Activated CD4-positive, alpha-beta T cell treated with anti-CD3 and anti-CD28 coated beads, Interleukin-10, Interleukin-2, amounts not matched to agents 100 ng/mL and 50 ng/mL, durations not matched to agents 16 hours and 8 hours (primary cell): ENCODE measurements around the gene HOMER2.
"Not testable (repeated sequence)": the region's sequence is repeated elsewhere in the genome, so short reads cannot be mapped to it uniquely, and the experiment has no call there.

Experiments used
- DNase-seq: peaks from one replicate; pipeline ENCODE4 v3.0.0-alpha.2; 2020

HOMER2 gene

DNA sequence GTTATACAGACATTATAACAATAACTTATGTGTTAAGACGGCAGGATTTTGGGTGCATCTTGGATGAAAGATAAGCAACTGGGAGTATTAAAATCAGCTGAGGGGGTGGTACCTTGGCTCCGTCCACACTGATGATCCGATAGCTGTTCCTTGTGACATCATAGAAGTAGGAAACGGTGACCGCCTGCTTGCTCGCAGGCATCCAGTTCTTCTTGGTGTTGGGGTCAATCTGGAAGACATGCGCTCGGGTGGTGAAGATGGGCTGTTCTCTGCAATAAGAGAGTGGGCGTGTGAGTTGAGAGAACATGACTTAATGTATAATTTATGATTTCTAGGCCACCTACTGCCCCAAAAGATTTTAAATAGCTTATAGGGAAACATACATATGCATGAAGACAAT is 59.9 kb downstream of the HOMER2 start:
- no peak for DNase-seq

DNA sequence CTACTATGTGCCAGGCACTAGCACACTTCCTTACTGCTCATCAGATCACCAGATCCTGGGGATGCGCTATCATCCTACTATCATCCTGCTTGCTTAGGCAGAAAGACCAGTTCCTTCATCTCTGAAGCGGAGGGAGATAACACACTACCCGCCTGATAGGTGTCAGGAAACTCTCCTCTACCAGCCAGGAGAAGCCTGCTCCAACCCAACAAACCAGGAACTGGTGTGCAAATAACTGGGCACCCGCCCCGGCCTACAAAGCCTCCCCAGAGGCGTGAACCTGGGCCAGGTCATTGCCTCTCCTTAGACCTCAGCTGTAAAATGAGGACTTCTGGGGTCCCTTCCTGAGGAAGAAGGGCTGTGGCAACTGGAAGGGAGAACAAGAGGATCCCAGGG is 61.5 kb downstream of the HOMER2 start:
- DNase-seq = no peak

GRCh38 chr15:82890338-82890994 is 62.1 kb downstream of the HOMER2 start:
- no peak for DNase-seq

DNA sequence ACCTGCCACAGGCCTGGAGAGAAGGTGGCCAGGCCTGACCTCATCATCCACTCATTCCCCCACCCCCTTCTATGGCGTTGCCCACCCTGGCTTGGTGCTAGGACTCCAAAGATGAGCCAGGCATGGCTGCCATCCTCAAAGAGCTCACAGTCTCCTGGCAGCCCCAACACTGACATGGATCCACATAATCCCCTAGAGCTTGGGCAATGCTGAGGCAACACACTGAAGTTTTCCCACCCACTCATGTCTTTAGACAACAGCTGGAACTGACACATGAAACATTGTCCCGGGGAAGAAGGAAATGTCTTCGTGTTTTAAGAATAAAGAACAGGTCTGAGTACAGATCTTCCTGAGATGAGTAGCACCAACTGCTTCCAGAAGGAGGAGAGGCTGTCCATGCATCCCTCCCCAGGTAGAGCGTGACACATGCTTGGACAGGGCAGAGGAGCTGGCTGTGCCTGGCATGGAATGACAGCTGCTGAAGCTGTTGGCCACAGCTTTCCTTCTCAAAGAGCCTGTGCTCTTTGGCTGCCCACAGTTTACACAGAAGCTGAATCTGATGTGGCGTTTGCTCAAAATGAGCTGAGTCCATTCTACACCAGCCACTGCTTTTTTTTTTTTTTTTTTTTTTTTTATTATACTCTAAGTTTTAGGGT is 70.1 kb downstream of the HOMER2 start:
- no peak for DNase-seq

DNA sequence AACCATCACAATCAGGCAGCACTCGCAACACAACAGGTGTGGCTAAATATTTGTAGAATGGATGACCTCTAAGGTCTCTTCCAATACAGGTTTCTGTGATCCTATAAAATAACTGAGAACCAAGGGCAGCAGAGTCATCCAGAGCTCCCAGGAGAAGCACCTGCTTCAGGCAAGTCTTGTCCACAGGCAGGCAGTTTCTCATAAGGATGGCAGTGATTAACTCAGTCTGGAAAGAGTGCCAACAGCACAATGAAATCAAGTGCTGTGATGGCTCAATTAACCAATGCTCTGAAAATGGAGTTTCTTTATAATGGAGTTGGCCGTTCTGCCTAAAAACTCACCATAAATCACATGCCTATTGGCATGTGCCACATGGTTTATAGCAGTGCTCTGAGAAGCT is 70.8 kb downstream of the HOMER2 start:
- no peak for DNase-seq

GRCh38 chr15:82880704-82881103 is 71.8 kb downstream of the HOMER2 start:
- no peak for DNase-seq

DNA sequence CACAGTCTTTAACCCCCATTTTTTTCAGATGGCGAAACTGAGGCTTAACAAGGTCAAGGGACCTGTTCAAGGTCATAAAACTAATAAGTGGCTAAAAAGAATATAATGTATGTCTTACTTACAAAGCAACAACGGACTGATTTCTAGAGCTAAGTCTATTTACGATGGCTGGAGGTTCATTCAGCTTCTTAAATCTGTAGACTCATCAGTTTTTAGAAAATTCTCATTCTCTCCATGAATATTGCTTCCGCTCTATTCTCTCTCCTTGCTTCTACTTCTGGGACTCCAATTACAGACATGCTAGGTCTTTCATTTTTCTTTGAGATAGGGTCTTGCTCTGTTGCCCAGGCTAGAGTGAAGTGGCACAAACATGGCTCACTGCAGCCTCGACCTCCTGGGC is 74.2 kb downstream of the HOMER2 start:
- no peak for DNase-seq

- no peak for DNase-seq
Measured at GRCh38 chr15:82877825-82878224, 74.7 kb downstream of the HOMER2 start.

DNA sequence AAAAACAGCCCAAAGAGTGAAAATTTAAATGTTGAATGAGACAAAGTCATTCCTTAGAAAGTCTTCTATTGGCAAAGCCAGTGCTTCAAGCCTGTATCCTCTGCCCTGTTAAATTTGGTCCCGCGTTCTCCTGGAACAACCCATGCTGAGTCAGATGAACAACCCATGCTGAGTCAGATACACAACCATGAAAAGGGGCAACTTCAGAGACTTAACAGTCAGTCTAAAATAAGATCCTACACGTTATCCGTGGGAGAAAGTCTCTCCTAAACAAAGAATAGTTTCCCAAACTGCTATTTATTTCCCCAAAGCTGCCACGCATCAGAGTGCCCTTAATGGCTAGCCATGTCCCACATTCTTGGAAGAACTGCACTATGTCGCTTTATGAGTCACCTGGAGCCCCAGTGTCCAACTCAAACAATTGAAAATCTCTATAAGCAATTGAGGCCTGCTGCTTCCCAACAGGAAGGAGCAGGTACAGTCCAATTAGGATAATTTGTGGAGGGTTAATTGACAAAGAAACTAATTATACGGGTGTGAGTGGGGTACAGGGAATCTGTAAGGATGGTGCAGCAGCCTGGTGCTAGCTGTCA is 77.0 kb downstream of the HOMER2 start:
- no peak for DNase-seq

DNA sequence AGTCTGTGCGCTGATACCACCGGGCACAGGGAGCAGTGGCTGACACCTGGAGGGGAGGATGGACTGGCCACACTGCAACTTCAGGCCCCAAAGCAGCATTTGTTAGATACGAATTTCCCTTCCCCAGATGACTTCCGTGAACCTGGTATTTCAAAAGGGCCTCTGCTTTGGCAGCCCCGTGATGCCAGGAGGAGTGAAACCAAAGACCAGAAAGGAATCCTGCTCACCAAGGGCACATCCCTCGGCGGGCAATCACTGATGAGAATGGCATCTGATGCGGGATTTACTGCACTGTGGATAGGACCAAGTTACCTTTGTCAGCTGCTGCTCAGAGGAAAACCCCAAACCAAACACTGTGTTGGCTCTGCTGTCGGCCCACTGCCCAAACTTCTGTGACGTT is 77.6 kb downstream of the HOMER2 start:
- no peak for DNase-seq

- DNase-seq = no peak
Measured at GRCh38 chr15:82874267-82874666, 78.3 kb downstream of the HOMER2 start.

DNA sequence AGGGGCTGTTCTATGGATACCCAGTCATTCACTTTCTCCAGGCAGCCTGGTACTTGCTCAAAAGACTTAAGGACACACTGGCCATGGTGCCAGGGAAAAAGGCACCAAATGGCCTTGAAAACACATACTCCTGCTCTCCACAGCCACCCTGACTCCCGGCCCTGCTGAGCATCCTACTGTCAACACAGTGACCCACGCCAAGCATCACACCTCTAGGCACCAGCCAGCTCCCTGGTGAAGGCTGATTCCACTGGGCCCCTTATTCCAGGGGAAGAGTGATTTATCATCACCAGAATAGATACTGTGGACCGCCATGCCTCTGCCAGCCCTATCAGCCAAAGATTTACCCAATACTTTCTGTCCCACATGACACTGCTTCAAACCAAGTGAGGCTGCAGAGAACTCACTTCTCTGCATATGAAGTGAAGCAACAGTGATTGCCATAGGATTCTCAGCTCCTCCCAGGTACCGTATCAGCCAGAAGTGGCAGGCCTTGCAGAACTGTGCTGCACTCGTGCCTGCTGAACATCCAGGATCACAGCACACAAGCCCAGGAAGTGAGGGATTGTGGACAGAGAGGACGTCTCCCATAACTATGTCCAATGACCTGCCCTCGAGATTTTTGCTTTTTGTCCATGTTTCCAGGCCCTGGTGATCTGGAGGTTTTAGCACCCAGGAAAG is 79.4 kb downstream of the HOMER2 start:
- DNase-seq = no peak

DNA sequence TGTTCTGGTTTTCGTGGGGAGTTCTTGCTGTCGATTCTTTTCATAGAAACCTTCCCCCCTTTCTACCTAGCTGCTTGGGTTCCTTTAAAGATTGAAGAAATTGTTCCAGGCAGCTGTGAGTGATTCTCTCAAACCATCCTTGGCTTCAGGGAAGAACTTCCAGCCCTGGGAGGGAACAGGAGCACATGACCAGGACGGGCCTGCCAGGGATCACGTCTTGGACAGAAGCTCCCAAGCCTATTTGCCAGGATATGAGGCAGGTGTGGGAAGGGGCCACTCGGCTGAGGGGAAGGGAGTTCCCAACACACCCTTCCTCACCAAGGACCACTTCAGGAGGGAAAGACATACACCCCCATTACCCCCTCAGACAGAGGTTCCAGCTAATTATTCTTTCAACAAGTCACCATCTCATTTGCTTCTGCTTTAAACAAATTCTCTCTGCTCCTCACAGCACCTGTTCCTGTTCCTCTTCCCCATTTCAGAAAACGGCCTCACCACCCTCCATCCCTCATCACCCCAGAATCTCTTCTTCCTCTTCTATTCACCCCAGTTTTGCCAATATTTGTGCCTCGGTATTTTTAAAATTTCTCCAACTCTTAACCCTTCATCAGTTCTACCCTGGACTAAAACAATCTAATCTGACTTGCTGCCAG is 80.6 kb downstream of the HOMER2 start:
- no peak for DNase-seq

DNA sequence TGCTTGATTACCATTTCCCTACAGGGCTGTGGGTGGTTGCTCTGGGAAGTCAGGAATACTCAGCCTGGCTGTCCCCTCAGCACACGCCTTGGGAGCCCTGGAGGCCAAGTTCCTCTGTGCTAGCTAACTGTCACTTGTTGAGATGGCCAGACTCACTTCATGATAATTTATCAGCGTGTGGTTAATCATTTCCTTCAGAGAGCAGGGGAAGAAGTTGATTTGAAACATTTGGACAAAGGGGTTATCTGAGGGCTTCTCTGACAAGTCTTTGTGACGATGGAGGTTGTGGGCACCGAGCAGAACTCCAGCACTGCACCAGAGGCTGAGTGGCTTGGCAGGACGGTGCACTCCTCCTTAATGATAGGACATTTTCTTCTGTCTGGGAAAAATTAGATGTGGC is 81.2 kb downstream of the HOMER2 start:
- no peak for DNase-seq

GRCh38 chr15:82870727-82871320 is 81.7 kb downstream of the HOMER2 start:
- DNase-seq = no peak

GRCh38 chr15:82865981-82866380 is 86.5 kb downstream of the HOMER2 start:
- not testable (repeated sequence) for DNase-seq

GRCh38 chr15:82865581-82865980 is 86.9 kb downstream of the HOMER2 start:
- not testable (repeated sequence) for DNase-seq

DNA sequence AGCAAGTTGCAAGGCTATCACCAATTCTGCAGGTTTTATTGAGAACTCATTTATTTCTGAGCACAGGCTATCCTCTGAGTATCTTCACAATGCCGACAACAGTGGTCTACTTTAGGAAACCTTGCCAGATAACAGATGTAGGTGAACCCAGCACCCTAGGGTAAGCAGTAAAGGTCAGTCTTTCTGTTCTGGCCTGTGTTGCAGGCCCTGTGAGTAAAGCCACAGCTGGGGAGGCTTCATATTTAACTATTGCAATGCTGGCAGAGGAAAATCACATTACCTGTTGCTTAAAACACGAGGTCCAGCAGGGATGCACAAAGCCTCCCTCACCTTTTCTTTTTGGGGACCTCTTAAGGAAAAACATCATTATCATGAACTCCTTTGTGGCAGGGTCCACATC is 87.6 kb downstream of the HOMER2 start:
- DNase-seq = no peak

DNA sequence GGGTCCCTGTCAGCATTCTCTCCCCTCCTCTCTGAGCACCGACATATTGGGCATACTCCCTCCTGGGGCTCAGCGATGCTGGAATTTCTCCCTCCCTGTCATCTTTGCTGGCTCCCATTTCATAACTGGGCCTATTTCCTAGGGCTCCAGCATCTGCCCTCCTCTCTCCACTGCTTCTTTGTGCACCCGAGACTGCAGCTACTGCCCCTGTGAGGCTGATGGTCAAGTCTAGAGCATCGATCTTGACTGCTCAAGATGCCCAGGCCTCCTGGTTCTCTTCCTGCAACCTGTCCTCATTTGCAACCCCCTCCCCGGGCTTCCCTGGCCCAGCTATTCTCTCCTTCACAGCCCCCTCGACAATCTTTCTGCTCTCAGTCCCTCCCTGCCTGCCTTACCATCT is 89.6 kb downstream of the HOMER2 start:
- no peak for DNase-seq

- DNase-seq = no peak
Measured at GRCh38 chr15:82858932-82859331, 93.6 kb downstream of the HOMER2 start.

GRCh38 chr15:82856397-82857170 is 95.9 kb downstream of the HOMER2 start:
- DNase-seq = no peak
